Measurements from ENCODE around the gene SELENOO. TPM values are rescaled to one million over a fixed set of nuclear protein-coding genes. Genes with fewer than 3 reads are reported as not detected.

SELENOO gene
- total and polyA plus RNA-seq, 2 of the 13 experiments (the other 11 are each of a cell fraction or from before 2014, with no cell fraction given): 14.4 to 19.0 TPM

GRCh38 chr22:50186181-50186714 is 14.6 kb upstream of the SELENOO start (continued):
- TF ChIP-seq MAZ (IDR thresholded peaks at IDR 0.05; ENCODE audit: borderline replicate concordance, low read depth, low read length): no peak
- TF ChIP-seq MAZ (CRISPR knock-in tag; IDR thresholded peaks at IDR 0.05; ENCODE audit: low read depth): peak; percentile 44; the same call in 1 of the 2 replicates
- peak; percentile 23 for TF ChIP-seq HNRNPK (IDR thresholded peaks at IDR 0.05; ENCODE audit: low read depth, low read length, poor library complexity, severe bottlenecking)
- TF ChIP-seq FOXO4 (CRISPR knock-in tag; conservative IDR thresholded peaks at IDR 0.05): no peak
- peak; percentile 57 for TF ChIP-seq ZFY (CRISPR knock-in tag; IDR thresholded peaks at IDR 0.05)
- TF ChIP-seq ZNF235 (CRISPR knock-in tag; IDR thresholded peaks at IDR 0.05; ENCODE audit: borderline replicate concordance): no peak
- TF ChIP-seq RBFOX2 (IDR thresholded peaks at IDR 0.05; ENCODE audit: low read depth, low read length): 0 out of 2 replicates have a peak, but pooled peaks have one; percentile 45
- TF ChIP-seq, protein P1, sequence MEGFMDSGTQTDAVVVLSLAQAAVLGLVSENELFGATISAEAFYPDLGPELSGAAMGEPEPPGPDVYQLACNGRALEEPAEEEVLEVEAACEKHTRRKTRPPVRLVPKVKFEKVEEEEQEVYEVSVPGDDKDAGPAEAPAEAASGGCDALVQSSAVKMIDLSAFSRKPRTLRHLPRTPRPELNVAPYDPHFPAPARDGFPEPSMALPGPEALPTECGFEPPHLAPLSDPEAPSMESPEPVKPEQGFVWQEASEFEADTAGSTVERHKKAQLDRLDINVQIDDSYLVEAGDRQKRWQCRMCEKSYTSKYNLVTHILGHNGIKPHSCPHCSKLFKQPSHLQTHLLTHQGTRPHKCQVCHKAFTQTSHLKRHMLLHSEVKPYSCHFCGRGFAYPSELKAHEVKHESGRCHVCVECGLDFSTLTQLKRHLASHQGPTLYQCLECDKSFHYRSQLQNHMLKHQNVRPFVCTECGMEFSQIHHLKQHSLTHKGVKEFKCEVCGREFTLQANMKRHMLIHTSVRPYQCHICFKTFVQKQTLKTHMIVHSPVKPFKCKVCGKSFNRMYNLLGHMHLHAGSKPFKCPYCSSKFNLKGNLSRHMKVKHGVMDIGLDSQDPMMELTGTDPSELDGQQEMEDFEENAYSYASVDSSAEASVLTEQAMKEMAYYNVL (CRISPR knock-in tag; IDR thresholded peaks at IDR 0.05; ENCODE audit: borderline replicate concordance): no peak
- TF ChIP-seq ZNF274 (CRISPR knock-in tag; IDR thresholded peaks at IDR 0.05): 0 out of 2 replicates have a peak, but pooled peaks have one; percentile 22
- 0 out of 2 replicates have a peak, but pooled peaks have one; percentile 44 for TF ChIP-seq ZNF772 (CRISPR knock-in tag; IDR thresholded peaks at IDR 0.05)
- peak; percentile 47; the same call in 1 of the 2 replicates for TF ChIP-seq MTA1 (CRISPR knock-in tag; IDR thresholded peaks at IDR 0.05; ENCODE audit: borderline replicate concordance)
- TF ChIP-seq, protein P2, sequence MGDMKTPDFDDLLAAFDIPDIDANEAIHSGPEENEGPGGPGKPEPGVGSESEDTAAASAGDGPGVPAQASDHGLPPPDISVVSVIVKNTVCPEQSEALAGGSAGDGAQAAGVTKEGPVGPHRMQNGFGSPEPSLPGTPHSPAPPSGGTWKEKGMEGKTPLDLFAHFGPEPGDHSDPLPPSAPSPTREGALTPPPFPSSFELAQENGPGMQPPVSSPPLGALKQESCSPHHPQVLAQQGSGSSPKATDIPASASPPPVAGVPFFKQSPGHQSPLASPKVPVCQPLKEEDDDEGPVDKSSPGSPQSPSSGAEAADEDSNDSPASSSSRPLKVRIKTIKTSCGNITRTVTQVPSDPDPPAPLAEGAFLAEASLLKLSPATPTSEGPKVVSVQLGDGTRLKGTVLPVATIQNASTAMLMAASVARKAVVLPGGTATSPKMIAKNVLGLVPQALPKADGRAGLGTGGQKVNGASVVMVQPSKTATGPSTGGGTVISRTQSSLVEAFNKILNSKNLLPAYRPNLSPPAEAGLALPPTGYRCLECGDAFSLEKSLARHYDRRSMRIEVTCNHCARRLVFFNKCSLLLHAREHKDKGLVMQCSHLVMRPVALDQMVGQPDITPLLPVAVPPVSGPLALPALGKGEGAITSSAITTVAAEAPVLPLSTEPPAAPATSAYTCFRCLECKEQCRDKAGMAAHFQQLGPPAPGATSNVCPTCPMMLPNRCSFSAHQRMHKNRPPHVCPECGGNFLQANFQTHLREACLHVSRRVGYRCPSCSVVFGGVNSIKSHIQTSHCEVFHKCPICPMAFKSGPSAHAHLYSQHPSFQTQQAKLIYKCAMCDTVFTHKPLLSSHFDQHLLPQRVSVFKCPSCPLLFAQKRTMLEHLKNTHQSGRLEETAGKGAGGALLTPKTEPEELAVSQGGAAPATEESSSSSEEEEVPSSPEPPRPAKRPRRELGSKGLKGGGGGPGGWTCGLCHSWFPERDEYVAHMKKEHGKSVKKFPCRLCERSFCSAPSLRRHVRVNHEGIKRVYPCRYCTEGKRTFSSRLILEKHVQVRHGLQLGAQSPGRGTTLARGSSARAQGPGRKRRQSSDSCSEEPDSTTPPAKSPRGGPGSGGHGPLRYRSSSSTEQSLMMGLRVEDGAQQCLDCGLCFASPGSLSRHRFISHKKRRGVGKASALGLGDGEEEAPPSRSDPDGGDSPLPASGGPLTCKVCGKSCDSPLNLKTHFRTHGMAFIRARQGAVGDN (CRISPR knock-in tag; IDR thresholded peaks at IDR 0.05): peak; percentile 44; the same call in 1 of the 2 replicates
- 0 out of 2 replicates have a peak, but pooled peaks have one; percentile 51 for TF ChIP-seq ZSCAN31 (CRISPR knock-in tag; IDR thresholded peaks at IDR 0.05; ENCODE audit: low read depth)
- peak; percentile 29; the same call in 1 of the 2 replicates for TF ChIP-seq UBTF (CRISPR knock-in tag; IDR thresholded peaks at IDR 0.05)

Data from HepG2 (cell line).